H1 (cell line): ENCODE results near the gene NT5DC3. TPM values are rescaled to one million over a fixed set of nuclear protein-coding genes. Genes with fewer than 3 reads are reported as not detected.

ENCODE experiments used
- CTCF ChIA-PET: fragments of 300-600 bp; sonication (Branson Sonifier 250); formaldehyde crosslinking; loops from one replicate; lab custom pipeline; 2021; ENCODE audit not compliant: partially characterized antibody; lab: Charles Lee
- POLR2A ChIA-PET: fragments of 300-600 bp; sonication (Branson Sonifier 250); formaldehyde crosslinking; loops from one replicate; lab custom pipeline; 2021; ENCODE audit warnings: inconsistent platforms; ENCODE audit not compliant: partially characterized antibody; lab: Charles Lee
- DNase-seq, 2 experiments: peaks; one replicate each; pipeline versions ENCODE4 v3.0.0 to v3.0.0-alpha.2; 2010 to 2022; ENCODE audit warnings: low spot score in 2 of 2, low read depth in 1 of 2, mixed read lengths in 1 of 2
- FAIRE-seq: peaks from 2 replicates; lab custom pipeline; 2011; peaks lifted over from hg19 to GRCh38; lab: Jason Lieb, UNC
- H2AFZ ChIP-seq: 2 replicates; pipeline ENCODE4 v1.8.1; 2012; ENCODE audit warnings: low read length, inconsistent platforms
- H2AK5ac ChIP-seq: 2 replicates; pipeline ENCODE4 v1.6.1; 2013; ENCODE audit warnings: low read depth, low read length
- H2BK120ac ChIP-seq: replicated peaks from 2 replicates; pipeline ENCODE3; 2013; ENCODE audit warnings: low read depth, low read length, inconsistent platforms
- H2BK12ac ChIP-seq: 2 replicates; pipeline ENCODE4 v1.6.1; 2013; ENCODE audit warnings: low read depth, low read length
- H2BK15ac ChIP-seq: 2 replicates; pipeline ENCODE4 v1.6.1; 2013; ENCODE audit warnings: low read length
- H2BK20ac ChIP-seq: 2 replicates; pipeline ENCODE4 v1.6.1; 2013; ENCODE audit warnings: low read length
- H2BK5ac ChIP-seq: 2 replicates; pipeline ENCODE4 v1.6.1; 2013; ENCODE audit warnings: low read depth, low read length
- H3K14ac ChIP-seq: 2 replicates; pipeline ENCODE4 v1.6.1; 2013; ENCODE audit warnings: inconsistent platforms; ENCODE audit not compliant: insufficient read length
- H3K18ac ChIP-seq: 2 replicates; pipeline ENCODE4 v1.6.1; 2013; ENCODE audit warnings: low read length; ENCODE audit errors: extremely low read depth
- H3K23ac ChIP-seq: 2 replicates; pipeline ENCODE4 v1.6.1; 2013; ENCODE audit warnings: inconsistent platforms; ENCODE audit not compliant: insufficient read length
- H3K23me2 ChIP-seq: 2 replicates; pipeline ENCODE4 v1.6.1; 2013; ENCODE audit warnings: low read depth, low read length
- H3K27ac ChIP-seq: 2 replicates; pipeline ENCODE4 v1.6.1; 2011; ENCODE audit warnings: low read depth, low read length, inconsistent platforms
- H3K27me3 ChIP-seq, 4 experiments: replicated peaks in 1 of 4; 1 replicate in 1 of 4; 2 replicates in 3 of 4; pipeline versions ENCODE4 v1.6.1 to v1.8.1; 2011 to 2013; ENCODE audit warnings: low read length in 3 of 4, mild to moderate bottlenecking in 3 of 4, inconsistent platforms in 2 of 4, mixed read lengths in 2 of 4, moderate library complexity in 1 of 4; ENCODE audit not compliant: control insufficient read depth in 3 of 4, insufficient read depth in 3 of 4; ENCODE audit errors: extremely low read depth in 1 of 4
- H3K36me3 ChIP-seq, 4 experiments: 2 replicates each; pipeline versions ENCODE4 v1.6.1 to v1.8.1; 2011 to 2013; ENCODE audit warnings: mild to moderate bottlenecking in 4 of 4, low read length in 3 of 4, moderate library complexity in 2 of 4, control low read depth in 1 of 4, inconsistent platforms in 1 of 4; ENCODE audit not compliant: insufficient read depth in 4 of 4, control insufficient read depth in 2 of 4
- H3K4ac ChIP-seq: replicated peaks from 2 replicates; pipeline ENCODE3; 2013; ENCODE audit warnings: low read length, low read depth, mixed read lengths, inconsistent platforms; ENCODE audit not compliant: insufficient read length
- H3K4me1 ChIP-seq, 4 experiments: replicated peaks in 1 of 4; 1 replicate in 1 of 4; 2 replicates in 3 of 4; pipeline versions ENCODE4 v1.6.1 to v1.8.1; 2011 to 2013; ENCODE audit warnings: low read length in 3 of 4, inconsistent platforms in 2 of 4, mixed read lengths in 1 of 4; ENCODE audit not compliant: insufficient read depth in 4 of 4, control insufficient read depth in 3 of 4
- H3K4me2 ChIP-seq, 2 experiments: 2 replicates each; pipeline versions ENCODE4 v1.6.1 to v1.8.1; 2011 to 2013; ENCODE audit warnings: low read depth in 2 of 2, low read length in 2 of 2, control low read depth in 1 of 2, inconsistent platforms in 1 of 2, mild to moderate bottlenecking in 1 of 2; ENCODE audit not compliant: insufficient read depth in 1 of 2
- H3K4me3 ChIP-seq, 4 experiments: fragments of 200-600, 300-600 bp in 1 of 4; sonication (generic), shearing (Covaris generic), sonication (Bioruptor Twin) in 1 of 4; 2 replicates each; pipeline versions ENCODE4 v1.5.1 to v1.8.1; 2011 to 2016; ENCODE audit warnings: low read length in 4 of 4, low read depth in 3 of 4, control low read depth in 2 of 4, inconsistent platforms in 2 of 4, mild to moderate bottlenecking in 2 of 4, mixed read lengths in 1 of 4, moderate library complexity in 1 of 4; ENCODE audit not compliant: insufficient read depth in 2 of 4; ENCODE audit errors: extremely low read depth in 1 of 4
- H3K56ac ChIP-seq: replicated peaks from 2 replicates; pipeline ENCODE3; 2013; ENCODE audit warnings: low read depth, mild to moderate bottlenecking, mixed read lengths, low read length, inconsistent platforms; ENCODE audit not compliant: insufficient read length
- H3K79me1 ChIP-seq: 2 replicates; pipeline ENCODE4 v1.6.1; 2013; ENCODE audit warnings: low read depth, low read length, control low read depth
- H3K79me2 ChIP-seq, 2 experiments: 2 replicates each; pipeline versions ENCODE4 v1.6.1 to v1.8.1; 2012 to 2013; ENCODE audit warnings: low read length in 2 of 2, mild to moderate bottlenecking in 2 of 2, inconsistent platforms in 1 of 2; ENCODE audit not compliant: insufficient read depth in 2 of 2, control insufficient read depth in 1 of 2
- H3K9ac ChIP-seq, 4 experiments: replicated peaks in 1 of 4; 1 replicate in 1 of 4; 2 replicates in 3 of 4; pipeline versions ENCODE4 v1.6.1 to v1.8.1; 2011 to 2013; ENCODE audit warnings: low read depth in 3 of 4, low read length in 3 of 4, control low read depth in 2 of 4, mild to moderate bottlenecking in 2 of 4, moderate library complexity in 2 of 4, inconsistent platforms in 1 of 4; ENCODE audit errors: extremely low read depth in 1 of 4
- H3K9me3 ChIP-seq, 2 experiments: 2 replicates each; pipeline versions ENCODE4 v1.6.1 to v1.8.1; 2012 to 2013; ENCODE audit warnings: mild to moderate bottlenecking in 2 of 2, moderate library complexity in 2 of 2, control low read depth in 1 of 2, inconsistent platforms in 1 of 2, low read depth in 1 of 2, low read length in 1 of 2, mixed read lengths in 1 of 2; ENCODE audit not compliant: insufficient read depth in 2 of 2
- H4K20me1 ChIP-seq, 2 experiments: replicated peaks in 1 of 2; 2 replicates each; pipeline versions ENCODE3 to v1.8.1; 2011 to 2013; ENCODE audit warnings: inconsistent platforms in 2 of 2, low read length in 2 of 2, mild to moderate bottlenecking in 1 of 2; ENCODE audit not compliant: insufficient read depth in 2 of 2, control insufficient read depth in 1 of 2
- H4K5ac ChIP-seq: 2 replicates; pipeline ENCODE4 v1.6.1; 2013; ENCODE audit warnings: low read length, low read depth, mixed read lengths, inconsistent platforms; ENCODE audit not compliant: insufficient read length
- H4K8ac ChIP-seq: 2 replicates; pipeline ENCODE4 v1.8.0; 2013; ENCODE audit warnings: mild to moderate bottlenecking, moderate library complexity, low read length, inconsistent platforms; ENCODE audit not compliant: insufficient read depth; ENCODE audit errors: extremely low read depth
- H4K91ac ChIP-seq: replicated peaks from 2 replicates; pipeline ENCODE3; 2013; ENCODE audit warnings: low read length, mixed read lengths, inconsistent platforms; ENCODE audit not compliant: insufficient read length
- CTCF ChIP-seq, 3 experiments: IDR thresholded peaks; 1 replicate in 2 of 3; 2 replicates in 1 of 3; pipeline versions ENCODE4 v1.5.1 to v1.6.1; 2011; ENCODE audit warnings: low read length in 3 of 3, mild to moderate bottlenecking in 3 of 3, inconsistent platforms in 2 of 3, low read depth in 1 of 3, moderate library complexity in 1 of 3; ENCODE audit not compliant: insufficient read depth in 1 of 3; ENCODE audit errors: control extremely low read depth in 1 of 3
- EZH2 ChIP-seq: fragments of 200-600 bp; sonication (generic); IDR thresholded peaks from 2 replicates; pipeline ENCODE4 v1.7.1; 2012; ENCODE audit warnings: low read depth, mild to moderate bottlenecking, moderate library complexity, low read length, inconsistent platforms; ENCODE audit not compliant: severe bottlenecking
- KDM5A ChIP-seq: fragments of 200-600 bp; IDR thresholded peaks from 2 replicates; pipeline ENCODE4 v1.7.1; 2012; ENCODE audit warnings: mild to moderate bottlenecking, low read length, inconsistent platforms, mixed read lengths
- RAD21 ChIP-seq, 2 experiments: IDR thresholded peaks in 1 of 2; conservative IDR thresholded peaks in 1 of 2; 2 replicates each; pipeline ENCODE4 v1.6.1; 2011; ENCODE audit warnings: low read depth in 2 of 2, low read length in 2 of 2, improper control_type of control experiment in 1 of 2, inconsistent platforms in 1 of 2, mild to moderate bottlenecking in 1 of 2, moderate library complexity in 1 of 2
- RNF2 ChIP-seq: fragments of 200-900, 300-1000 bp; sonication (generic); IDR thresholded peaks from 2 replicates; pipeline ENCODE4 v1.7.1; 2016; ENCODE audit warnings: borderline replicate concordance, low read depth, mild to moderate bottlenecking, antibody characterized with exemption, low read length; ENCODE audit not compliant: poor library complexity, severe bottlenecking; ENCODE audit errors: missing control alignments
- SIX5 ChIP-seq: IDR thresholded peaks from 2 replicates; pipeline ENCODE4 v1.6.1; 2011; ENCODE audit warnings: mild to moderate bottlenecking, low read depth, low read length
- SUZ12 ChIP-seq: fragments of 200-600 bp; sonication (generic); IDR thresholded peaks from 2 replicates; pipeline ENCODE4 v1.6.1; 2012; ENCODE audit warnings: mild to moderate bottlenecking, inconsistent platforms, low read length, moderate library complexity, mixed read lengths
- whole genome bisulfite sequencing, 2 experiments: shearing (Covaris generic) in 1 of 2; methylation state at CpG; one replicate each; pipeline versions ENCODE4 v1.1.6 to v1.1.7; 2013 to 2015; ENCODE audit warnings: low lambda C conversion rate in 2 of 2, mixed read lengths in 2 of 2, inconsistent platforms in 1 of 2, low coverage in 1 of 2, missing lambda C conversion rate in 1 of 2; ENCODE audit not compliant: insufficient replicate concordance in 2 of 2, insufficient coverage in 1 of 2, insufficient read length in 1 of 2; ENCODE audit errors: extremely low coverage in 1 of 2, missing lambda C conversion rate in 1 of 2; 5-methylcytosine and 5-hydroxymethylcytosine counted together
- polyA plus RNA-seq, 7 experiments: library from polyadenylated mRNA; depleted of rRNA in 3 of 7; stranded (reverse) in 5 of 7; unstranded in 2 of 7; fragments of >200 nt in 5 of 7; fragments of 200-250 nt in 2 of 7; gene quantifications; 1 replicate in 5 of 7; 2 replicates in 1 of 7; 4 replicates in 1 of 7; pipeline versions ENCODE4 v1.2.1 to v1.2.3, GENCODE V29; 2011 to 2013; ENCODE audit warnings: missing spikeins in 2 of 7, mixed read lengths in 2 of 7
- total RNA-seq: library from RNA; stranded (reverse); fragmentation: NEBNext Ultra II Directional; extraction: Animal tissue kit (Norgen Biotek cat#: 25700); gene quantifications from 2 replicates; pipeline ENCODE4 v1.2.1, GENCODE V29; 2021

NT5DC3 gene
- total and polyA plus RNA-seq, 2 of the 8 experiments (the other 6 are each of a cell fraction or from before 2014, with no cell fraction given): 5.4 to 14.8 TPM

GRCh38 chr12:103877934-103878510, 37.0 kb upstream of the NT5DC3 start:
- H2BK5ac ChIP-seq: no peak overlapping the region
- no peak overlapping the region for H2BK12ac ChIP-seq
- TF ChIP-seq EZH2 (no peak), RAD21 (IDR thresholded peaks at IDR 0.05 in 1 of 2, conservative IDR thresholded peaks at IDR 0.05 in 1 of 2; ENCODE audit: low read depth in 2 of 2, low read length in 2 of 2) (peak; percentile 84 to 85), KDM5A (no peak), SUZ12 (no peak), CTCF (IDR thresholded peaks at IDR 0.05; ENCODE audit: control extremely low read depth in 1 of 3, insufficient read depth in 1 of 3, low read depth in 1 of 3, low read length in 3 of 3) (peak; percentile 27 to 82 (median 66)), RNF2 (no peak), SIX5 (no peak)
- TF ChIP-seq, all 59 proteins: peak for 2
- Histone ChIP-seq H2BK15ac (no peak overlapping the region), H2BK20ac (no peak overlapping the region), H3K18ac (no peak overlapping the region), H4K91ac (no peak overlapping the region), H3K9me3 (no peaks in the 10 kb centered on the region), H4K20me1 (no peaks in the 10 kb centered on the region), H3K4ac (no peak overlapping the region), H3K23me2 (no peaks in the 10 kb centered on the region), H3K27ac (no peak overlapping the region), H3K79me2 (no peaks in the 10 kb centered on the region), H3K4me1 (no peaks in the 10 kb centered on the region), H3K23ac (no peak overlapping the region), H3K27me3 (no peaks in the 10 kb centered on the region), H2AK5ac (no peak overlapping the region), H4K5ac (no peak overlapping the region), H3K79me1 (no peaks in the 10 kb centered on the region), H3K56ac (no peak overlapping the region), H3K4me2 (peak overlapping the region in 1 of 2 experiments; percentile 13; a peak in 1 of 4 replicates), H2BK120ac (no peak overlapping the region), H3K4me3 (no peak overlapping the region), H3K9ac (no peak overlapping the region), H3K14ac (no peak overlapping the region), H2AFZ (peak overlapping the region; percentile 85), H4K8ac (no peak overlapping the region), H3K36me3 (no peaks in the 10 kb centered on the region)
- DNase-seq: peak; percentile 7 to 60
- 33% methylated on average over 5 of the region's 5 CpGs; no CpG with 5 or more reads in 1 of the 2 experiments for WGBS, 2 experiments
- ChIA-PET POLR2A (no interaction called here), CTCF (interaction anchor here (0.6 to 2.9 kb wide), 21 partner anchors 10 to 231 kb away, joined by 3 to 8 read pairs (median 4); no protein-coding TSS in a partner anchor)
- FAIRE-seq: peak; percentile 85
